NCI-H1930 (cell line): ENCODE measurements around the gene ARL5C.
"Not testable (repeated sequence)": the region's sequence is repeated elsewhere in the genome, so short reads cannot be mapped to it uniquely, and the experiment has no call there.

ENCODE experiments used
- DNase-seq, 2 experiments: peaks; one replicate each; lab custom pipeline; 2025; lab: John Stamatoyannopoulos, UW

The ARL5C gene

DNA sequence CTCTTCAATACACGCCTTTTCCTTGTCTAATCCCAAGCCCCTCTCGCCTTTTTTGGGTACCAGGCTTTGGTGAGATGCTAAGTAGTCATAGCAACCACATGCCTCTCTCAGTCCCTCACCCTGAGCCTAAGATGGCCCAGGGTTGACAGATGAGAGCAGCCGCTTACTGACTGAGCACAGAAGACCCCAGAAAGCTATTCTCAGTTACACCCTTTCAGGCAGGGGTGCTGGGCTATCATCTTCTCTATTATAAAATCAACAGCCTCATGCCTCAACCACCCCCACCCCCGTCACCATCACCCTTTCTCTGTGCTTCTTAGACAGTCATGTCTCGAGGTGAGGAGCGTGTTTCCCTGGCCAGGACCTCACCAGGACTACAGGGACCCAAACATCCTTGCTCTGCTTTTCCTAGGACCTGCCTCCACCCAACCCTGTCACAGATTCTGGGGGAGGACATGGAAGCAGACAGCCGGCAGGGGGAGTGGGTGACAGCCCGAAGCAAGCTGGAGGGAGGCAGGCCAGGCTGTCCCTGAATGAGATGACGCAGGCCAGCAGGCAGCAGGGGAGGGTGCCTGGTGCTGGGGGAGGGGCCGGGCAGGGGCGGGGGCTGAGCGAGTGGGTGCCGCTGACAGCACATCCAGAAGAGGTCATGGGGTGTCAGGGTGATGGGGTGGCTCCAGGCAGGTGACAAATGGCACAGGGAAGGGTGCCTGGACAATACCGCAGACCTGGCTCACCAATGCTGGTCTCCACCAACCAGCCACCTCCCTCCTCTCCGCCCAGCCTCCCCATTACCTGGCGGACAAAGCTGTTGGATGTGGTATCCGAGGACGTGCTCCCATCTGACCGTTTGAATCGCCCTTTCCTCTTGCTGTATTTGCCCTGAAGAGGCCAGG, 28.4 kb upstream of the ARL5C start:
- no peak for DNase-seq

GRCh38 chr17:39193346-39193745, 27.4 kb upstream of the ARL5C start:
- no peak for DNase-seq

GRCh38 chr17:39192901-39193300, 26.9 kb upstream of the ARL5C start:
- no peak for DNase-seq

GRCh38 chr17:39191750-39192510, 26.0 kb upstream of the ARL5C start:
- DNase-seq = no peak

DNA sequence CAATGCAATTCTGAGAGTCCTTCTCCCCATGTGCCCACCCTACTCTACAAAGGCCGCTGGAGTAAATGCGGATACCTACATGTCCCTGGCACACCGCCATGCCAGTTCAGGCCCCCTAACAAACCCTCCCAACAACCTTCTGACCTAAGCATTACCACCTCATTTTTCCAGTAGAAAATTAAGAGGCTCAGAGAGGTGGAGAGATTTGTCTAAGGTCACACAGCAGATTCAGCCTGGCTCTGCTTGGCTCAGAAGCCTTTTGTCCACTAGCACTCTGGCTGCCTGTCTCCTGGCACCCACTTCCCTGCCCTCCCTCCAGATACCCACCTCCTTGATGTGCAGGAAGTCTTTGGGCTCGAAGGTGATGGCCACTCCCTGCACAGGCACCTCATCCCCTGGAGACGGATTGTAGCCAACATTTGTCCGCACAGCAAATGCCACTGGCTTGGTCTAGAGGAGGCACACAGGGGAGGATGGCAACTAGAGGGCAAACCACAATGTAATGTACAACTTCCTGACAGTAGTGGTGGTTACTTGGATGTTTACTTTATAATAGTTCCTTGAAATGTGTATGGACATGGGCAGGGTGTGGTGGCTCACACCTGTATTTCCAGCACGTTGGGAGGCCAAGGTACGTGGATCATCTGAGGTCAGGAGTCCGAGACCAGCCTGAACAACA, 21.3 kb upstream of the ARL5C start:
- DNase-seq = no peak

- no peak for DNase-seq
These were observed 20.6 kb upstream of the ARL5C start for GRCh38 chr17:39186481-39187002.

DNA sequence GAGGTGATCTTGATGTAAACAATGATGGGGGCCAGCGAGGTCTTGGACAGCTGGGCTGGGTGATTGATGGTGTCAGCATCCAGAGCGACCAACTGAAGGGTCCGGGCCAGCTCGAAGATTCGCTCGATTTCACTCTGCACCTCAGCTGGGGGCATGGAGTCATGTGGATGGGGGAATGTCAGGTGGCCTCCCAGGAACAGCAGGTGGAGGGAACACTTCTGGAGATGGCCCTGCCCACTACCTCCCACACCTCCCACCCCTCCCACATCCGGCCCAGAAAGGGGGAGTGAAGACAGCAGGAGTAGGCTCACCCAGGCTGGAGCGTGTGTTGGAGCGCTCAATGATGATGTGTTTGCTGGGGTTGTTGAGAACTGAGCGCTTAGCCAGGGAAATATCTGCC, 17.8 kb upstream of the ARL5C start:
- no peak for DNase-seq

DNA sequence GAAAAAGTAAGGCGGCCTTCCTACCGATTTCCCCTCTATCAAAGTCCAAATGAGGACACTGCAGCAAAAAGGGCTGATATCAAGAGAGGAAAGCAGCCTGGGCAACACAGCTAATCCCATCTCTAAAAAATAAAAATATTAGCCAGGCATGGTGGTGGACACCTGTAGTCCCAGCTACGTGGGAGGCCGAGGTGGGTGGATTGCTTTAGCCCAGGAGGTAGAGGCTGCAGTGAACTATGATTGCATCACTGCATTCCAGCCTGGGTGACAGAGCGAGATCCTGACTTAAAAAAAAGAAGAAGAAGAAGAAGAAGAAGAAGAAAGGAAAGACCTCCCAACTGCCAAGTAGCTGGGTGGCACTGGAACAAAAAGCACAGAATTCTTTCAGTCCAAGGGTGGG, 17.1 kb upstream of the ARL5C start:
- DNase-seq = no peak

DNA sequence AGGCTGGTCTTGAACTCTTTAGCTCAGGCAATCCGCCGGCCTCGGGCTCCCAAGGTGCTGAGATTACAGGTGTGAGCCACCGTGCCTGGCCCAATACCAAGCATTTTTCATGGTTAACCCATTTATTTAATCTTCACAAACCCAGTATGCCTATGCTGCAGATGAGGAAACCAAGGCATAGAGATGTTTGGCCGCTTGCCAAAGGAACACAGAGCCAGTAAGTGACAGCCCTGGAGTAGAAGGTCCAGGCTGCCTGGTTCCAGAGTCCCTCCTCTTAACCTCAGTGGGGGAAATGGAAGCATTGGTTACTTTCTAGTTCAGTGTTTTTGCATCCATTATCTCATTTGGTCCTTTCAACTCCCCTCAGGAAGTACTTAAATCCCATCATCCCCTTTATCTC, 15.3 kb upstream of the ARL5C start:
- no peak for DNase-seq

DNA sequence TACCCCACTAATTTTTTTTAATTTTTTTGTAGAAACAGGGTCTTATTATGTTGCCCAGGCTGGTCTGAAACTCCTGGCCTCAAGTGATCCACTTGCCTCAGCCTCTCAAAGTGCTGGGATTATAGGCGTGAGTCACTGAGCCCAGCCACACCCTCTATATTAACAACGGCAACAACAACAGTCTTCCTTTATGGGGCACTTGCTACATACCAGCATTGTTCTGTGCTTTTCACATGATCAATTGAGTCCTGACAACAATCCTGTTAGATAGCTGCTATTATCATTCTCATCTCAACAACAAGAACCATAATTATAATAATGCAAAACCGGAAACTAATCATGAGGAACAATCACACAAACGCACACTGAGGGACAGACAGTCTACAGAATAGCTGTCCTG, 12.6 kb upstream of the ARL5C start:
- DNase-seq = no peak

GRCh38 chr17:39177256-39177655, 11.3 kb upstream of the ARL5C start:
- DNase-seq = no peak

- no peak for DNase-seq
These were observed 9.7 kb upstream of the ARL5C start for GRCh38 chr17:39175695-39176093.

DNA sequence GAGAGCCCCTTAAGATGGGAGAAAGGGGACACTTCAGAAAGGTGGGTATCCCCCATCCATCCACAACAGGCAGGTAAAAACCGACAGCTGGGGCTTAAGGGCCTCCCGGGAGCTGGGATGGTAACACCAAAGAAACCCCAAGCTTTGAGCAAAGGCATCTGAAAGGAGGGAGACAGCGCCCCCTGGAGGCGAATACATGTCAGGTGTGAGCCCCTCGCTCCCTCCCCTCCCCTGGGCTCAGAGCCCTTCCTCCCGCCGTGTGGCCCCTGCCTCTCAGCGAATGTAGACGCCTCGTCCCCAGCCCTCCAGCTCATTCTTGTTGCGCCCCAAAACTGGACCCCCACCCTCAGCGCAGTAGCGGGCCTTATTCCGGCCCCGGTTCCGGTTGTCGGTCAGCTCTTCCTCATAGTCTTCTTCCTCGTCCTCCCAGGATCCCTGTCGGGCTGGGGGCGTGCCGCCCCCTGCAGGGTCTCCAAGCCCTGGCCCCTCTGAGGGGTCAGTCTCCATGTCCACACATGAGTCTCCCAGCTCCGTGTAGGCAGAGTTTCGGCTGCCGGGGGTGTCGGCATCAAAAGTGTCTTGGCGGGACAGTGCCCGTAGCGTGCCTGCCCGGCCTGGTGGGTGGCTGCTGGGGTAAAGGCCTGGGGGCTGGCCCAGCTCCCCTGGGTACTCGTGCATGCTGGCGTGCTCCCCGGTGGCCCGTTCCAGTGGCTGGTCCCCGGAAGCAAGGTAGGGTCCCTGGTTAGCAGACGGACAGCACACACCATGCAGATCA, 9.1 kb upstream of the ARL5C start:
- peak; percentile 53 to 61 for DNase-seq

DNA sequence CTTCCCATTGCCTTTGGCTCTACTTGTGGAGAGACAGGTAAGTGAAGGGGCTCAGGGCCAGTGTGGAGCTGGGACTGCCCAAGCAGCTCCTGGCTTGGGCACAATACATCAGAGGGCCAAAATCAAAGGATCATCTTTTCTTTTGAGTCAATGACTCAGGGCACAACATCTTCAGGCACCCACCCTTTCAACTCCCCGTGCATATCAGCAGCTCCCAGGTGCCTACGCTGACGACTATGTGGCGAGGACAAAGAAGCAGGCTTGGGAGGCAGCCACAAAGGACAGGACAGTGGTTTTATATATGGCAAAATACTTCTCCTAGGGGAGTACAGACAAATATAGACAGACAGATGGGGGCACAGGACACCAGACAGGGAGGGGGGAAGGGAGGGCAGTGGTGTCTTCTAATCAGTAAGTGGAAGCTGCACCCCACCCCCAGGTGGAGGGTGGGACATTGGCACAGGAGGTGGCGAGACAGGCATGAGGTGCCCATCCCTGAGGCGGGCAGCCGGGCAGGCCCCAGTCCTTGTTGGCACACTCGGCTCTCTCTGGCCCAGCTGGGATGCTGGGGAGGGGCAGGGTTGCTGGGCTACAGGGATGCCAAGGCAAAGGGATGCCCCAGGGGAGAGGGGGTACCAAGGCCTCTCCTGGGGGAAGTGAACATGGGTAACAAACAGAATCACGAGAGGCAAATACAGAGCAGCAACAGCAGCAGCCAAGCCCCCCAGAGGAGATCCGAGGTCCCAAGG, 7.7 kb upstream of the ARL5C start:
- no peak for DNase-seq

DNA sequence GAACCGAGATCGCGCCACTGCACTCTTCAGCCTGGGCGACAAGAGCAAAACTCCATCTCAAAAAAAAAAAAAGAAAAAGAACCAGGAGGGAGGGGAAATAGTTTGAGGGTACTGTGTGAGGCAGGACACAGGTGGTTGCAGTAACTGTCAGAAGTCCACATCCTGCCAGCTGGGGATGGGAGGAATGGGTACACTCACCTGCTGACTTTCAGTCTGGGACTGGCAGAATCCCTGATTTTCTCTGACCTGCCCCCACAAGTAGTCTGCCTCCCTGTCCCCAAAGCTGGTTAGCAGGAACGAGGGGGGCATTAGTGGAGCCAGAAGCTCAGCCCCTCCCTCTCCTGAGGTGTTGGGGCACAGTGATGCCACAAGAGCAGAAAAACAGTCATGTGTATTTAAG, 7.1 kb upstream of the ARL5C start:
- DNase-seq = no peak

DNA sequence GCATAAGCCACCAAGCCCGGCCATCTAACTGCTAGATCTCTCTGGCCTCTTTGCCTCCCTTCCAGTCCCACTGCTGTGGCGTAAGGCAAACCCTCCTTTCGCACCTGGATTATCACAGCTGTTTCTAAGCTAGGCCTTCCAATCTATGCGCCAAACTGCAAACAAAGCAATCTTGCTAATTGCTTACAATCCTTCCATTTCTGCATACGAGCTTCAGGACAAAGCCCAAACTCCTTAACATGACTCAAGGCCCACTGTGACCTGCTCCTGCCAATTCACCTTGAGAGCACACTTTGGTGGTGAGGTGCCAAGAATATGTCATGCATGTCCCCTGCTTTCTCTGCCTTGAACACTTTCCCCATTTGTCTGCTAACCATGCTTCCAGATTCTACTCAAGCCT, 6.0 kb upstream of the ARL5C start:
- DNase-seq = no peak

DNA sequence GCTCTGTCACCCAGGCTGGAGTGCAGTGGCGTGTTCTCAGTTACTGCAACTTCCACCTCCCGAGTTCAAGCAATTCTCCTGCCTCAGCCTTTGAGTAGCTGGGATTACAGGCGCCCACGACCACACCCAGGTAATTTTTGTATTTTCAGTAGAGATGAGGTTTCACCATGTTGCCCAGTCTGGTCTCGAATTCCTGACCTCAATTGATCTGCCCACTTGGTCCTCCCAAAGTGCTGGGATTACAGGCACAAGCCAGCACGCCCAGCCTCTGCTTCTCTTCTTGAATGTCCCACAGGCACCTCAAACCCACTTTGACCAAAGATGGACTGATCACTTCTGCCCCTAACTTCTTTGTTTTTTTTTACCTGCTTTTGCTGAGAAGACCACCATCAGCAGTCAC, 4.6 kb upstream of the ARL5C start:
- no peak for DNase-seq

- DNase-seq = no peak
These were observed 4.1 kb upstream of the ARL5C start for GRCh38 chr17:39170109-39170508.

- no peak for DNase-seq
These were observed 3.6 kb upstream of the ARL5C start for GRCh38 chr17:39169518-39169917.

DNA sequence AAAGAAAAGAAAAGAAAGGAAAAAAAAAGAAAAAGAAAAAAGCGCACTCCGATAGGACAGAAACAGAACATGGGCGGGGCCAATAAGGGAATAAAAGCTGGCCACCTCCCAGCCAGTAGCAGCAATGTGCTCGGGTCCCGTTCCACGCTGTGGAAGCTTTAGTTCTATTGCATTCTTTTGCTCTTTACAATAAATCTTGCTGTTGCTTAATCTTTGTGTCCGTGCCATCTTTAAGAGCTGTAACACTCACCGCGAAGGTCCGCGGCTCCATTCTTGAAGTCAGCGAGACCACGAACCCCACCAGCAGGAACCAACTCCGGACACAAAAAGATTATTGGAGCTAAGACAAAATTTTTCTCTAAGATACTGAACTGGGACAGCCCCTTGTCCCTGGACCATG, 3.1 kb upstream of the ARL5C start:
- no peak for DNase-seq

DNA sequence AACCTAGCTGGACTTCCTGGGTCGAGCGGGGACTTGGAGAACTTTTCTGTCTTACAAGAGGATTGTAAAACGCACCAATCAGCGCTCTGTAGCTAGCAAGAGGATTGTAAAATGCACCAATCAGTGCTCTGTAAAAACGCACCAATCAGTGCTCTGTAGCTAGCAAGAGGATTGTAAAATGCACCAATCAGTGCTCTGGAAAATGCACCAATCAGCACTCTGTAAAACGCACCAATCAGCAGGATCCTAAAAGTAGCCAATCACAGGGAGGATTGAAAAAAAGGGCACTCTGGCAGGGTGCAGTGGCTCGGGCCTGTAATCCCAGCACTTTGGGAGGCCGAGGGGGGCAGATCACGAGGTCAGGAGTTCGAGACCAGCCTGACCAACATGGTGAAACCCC, 2.5 kb upstream of the ARL5C start:
- DNase-seq = not testable (repeated sequence)
